Upper lobe of right lung (tissue), 1 donor: ENCODE results near the gene RTN4RL1. TPM values are rescaled to one million over a fixed set of nuclear protein-coding genes. Genes with fewer than 3 reads are reported as not detected.
A peak's percentile ranks its signal among the peaks of the same experiment; 100 is the strongest.

ENCODE experiments used
- ATAC-seq: fragments of 200-7000 bp; cut with Tn5 transposase; one replicate; pipeline ENCODE4 v1.9.1; 2020; ENCODE audit warnings: mild to moderate bottlenecking, moderate library complexity
- DNase-seq: peaks from one replicate; pipeline ENCODE4 v3.0.0-alpha.2; 2020
- H3K27ac ChIP-seq: fragments of 200-600 bp; one replicate; pipeline ENCODE4 v1.8.0; 2022
- H3K27me3 ChIP-seq: fragments of 200-600 bp; one replicate; pipeline ENCODE4 v1.8.0; 2022; ENCODE audit warnings: mild to moderate bottlenecking
- H3K36me3 ChIP-seq: fragments of 200-600 bp; one replicate; pipeline ENCODE4 v1.8.0; 2022
- H3K4me1 ChIP-seq: fragments of 200-600 bp; one replicate; pipeline ENCODE4 v1.8.0; 2022
- H3K4me3 ChIP-seq: fragments of 200-600 bp; one replicate; pipeline ENCODE4 v1.8.0; 2022; ENCODE audit warnings: mild to moderate bottlenecking
- H3K9me3 ChIP-seq: fragments of 200-600 bp; one replicate; pipeline ENCODE4 v1.8.0; 2022
- CTCF ChIP-seq: fragments of 200-600 bp; IDR thresholded peaks from one replicate; pipeline ENCODE4 v1.8.0; 2022; ENCODE audit warnings: antibody characterized with exemption
- intact Hi-C: fragments of 100-400 bp; cut with DNase I; formaldehyde crosslinking; loops from one replicate; pipeline ENCODE4 v1.11.0; 2022
- total RNA-seq: library from RNA; stranded (reverse); fragmentation: NEBNext Ultra II Directional; extraction: Animal tissue kit (Norgen Biotek cat#: 25700); gene quantifications from one replicate; pipeline ENCODE4 v1.2.1, GENCODE V29; 2021
- donor health status: DM: no; HTN: yes; CAD: no; lungs with severe emphysema.

Gene RTN4RL1
- total RNA-seq, 1 donor from 2014 or later, result 4.3 TPM

DNA sequence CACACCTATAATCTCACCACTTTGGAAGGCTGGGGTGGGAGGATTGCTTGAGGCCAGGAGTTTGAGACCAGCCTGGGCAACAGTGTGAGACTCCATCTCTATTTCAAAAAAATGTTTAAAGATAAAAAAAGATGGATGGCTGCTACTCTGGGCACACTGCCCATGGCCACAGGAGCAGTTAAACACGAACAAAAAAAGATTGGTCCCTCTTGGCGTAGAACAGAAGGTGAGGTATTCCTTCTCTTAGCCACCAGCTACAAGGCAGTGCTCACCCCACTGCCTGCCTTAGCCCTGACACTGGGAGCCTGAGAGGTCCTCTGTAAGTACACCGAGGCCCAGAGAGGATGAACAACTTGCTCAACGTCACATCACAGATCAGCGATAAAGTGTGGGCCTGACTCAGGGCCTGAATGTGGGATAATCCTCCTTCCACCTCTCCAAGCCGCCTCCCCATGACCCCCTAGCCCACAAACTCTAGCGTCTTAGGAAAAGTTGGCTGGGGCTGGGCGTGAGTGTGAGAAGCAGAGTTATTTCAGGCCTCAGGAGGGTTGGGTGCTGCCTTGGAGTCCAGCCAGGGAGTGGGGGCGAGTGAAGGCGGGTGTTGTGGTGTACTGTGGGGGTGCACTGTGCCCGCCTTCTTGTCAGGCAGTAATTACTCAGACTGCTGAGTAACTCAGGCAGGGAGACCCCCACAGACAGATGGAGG lies 2.5 kb upstream of the RTN4RL1 start:
- no peak for ATAC-seq
- intact Hi-C loops, result loop anchor here (5.0 kb wide), 1 partner anchor 120 kb away; no protein-coding TSS in a partner anchor
- Histone ChIP-seq H3K4me1 (peaks cover 37% of the 10 kb centered on the region), H3K4me3 (no peak overlapping the region), H3K36me3 (no peaks in the 10 kb centered on the region), H3K27me3 (peaks cover 46% of the 10 kb centered on the region), H3K27ac (no peak overlapping the region), H3K9me3 (no peaks in the 10 kb centered on the region)
- DNase-seq, result no peak
- no peak for TF ChIP-seq CTCF

DNA sequence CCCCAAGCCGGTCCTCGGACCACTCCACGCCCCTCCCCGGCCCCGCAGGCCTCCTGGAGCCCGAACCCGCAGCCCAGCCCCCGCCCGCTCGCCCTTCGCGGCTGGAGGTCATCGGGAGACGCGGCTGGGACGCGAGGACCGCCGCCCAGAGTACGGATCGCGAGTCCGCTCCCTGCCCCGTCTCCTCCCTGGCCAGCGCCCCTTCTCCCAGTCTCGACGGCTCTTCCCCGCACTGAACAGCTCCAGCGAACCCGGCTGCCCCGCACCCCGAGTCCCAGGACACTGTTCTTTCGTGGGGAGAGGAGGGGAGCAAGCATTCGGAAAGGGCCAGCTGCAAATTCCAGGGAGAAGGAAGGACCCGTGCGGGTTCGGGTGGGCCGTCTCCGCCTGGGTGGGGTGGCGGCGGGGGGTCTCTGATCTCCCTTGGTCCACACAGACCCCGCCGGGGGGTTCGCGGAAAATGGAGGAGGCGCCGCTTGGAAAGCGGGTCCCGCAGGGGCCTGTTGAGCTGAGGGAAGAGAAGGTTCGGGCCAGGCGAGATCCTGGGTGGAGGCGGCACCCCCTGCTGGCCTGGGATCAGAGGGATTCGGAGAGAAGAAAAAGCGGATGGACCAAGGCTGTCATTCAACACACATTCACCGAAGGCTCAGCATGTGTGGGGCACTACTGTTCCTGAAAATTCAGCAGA lies 632 bp upstream of the RTN4RL1 start:
- TF ChIP-seq CTCF, result peak; percentile 71
- no peak overlapping the region for H3K27ac ChIP-seq
- ATAC-seq (peak; percentile 43), DNase-seq (peak; percentile 88)
- peaks cover 46% of the 10 kb centered on the region for H3K27me3 ChIP-seq
- H3K4me1 ChIP-seq, result peaks cover 36% of the 10 kb centered on the region
- H3K4me3 ChIP-seq, result peak overlapping the region; percentile 58
- no peaks in the 10 kb centered on the region for H3K36me3 ChIP-seq
- intact Hi-C loops, result loop anchor here (5.0 kb wide), 1 partner anchor 118 kb away; no protein-coding TSS in a partner anchor
- H3K9me3 ChIP-seq, result no peaks in the 10 kb centered on the region

DNA sequence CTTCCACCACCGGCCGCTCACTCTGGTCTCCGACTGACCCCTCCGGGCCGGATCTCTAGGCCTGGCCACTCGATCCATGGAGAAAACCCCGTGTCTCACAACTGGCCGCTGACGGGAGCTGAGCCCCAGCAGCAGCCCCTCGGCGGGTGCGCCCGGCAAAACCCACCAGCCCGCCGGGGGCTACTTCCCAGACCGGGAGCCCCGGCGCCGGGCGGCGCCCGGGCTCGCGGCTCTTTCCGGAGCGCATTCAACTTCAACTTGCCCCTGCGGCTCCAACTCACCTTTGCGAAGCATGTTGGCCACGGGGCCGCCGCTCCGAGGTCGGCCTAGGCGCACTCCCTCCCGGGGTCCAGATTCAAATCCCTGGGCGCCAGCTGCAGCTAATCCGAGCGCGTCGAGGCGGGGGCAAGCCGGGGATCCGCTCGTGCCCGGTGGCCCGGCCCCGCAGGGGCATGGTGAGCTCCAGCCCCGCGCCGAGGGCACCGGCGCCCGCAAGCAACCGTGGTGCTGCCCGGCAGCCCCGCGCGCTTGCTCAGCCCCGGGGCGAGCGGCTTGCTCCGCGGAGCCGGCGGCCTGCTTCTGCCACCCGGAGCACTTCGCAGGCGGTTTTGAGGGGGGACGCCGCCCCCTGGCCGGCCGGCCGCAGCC lies 438 bp downstream of the RTN4RL1 start:
- peak overlapping the region; percentile 51 for H3K27ac ChIP-seq
- H3K4me1 ChIP-seq, result peaks cover 34% of the 10 kb centered on the region
- H3K9me3 ChIP-seq, result no peaks in the 10 kb centered on the region
- peaks cover 46% of the 10 kb centered on the region for H3K27me3 ChIP-seq
- no peak for TF ChIP-seq CTCF
- intact Hi-C loops, result loop anchor here (5.0 kb wide), 1 partner anchor 117 kb away; no protein-coding TSS in a partner anchor
- H3K36me3 ChIP-seq, result no peaks in the 10 kb centered on the region
- H3K4me3 ChIP-seq, result peak overlapping the region; percentile 58
- DNase-seq (peak; percentile 71), ATAC-seq (peak; percentile 1)

GRCh38 chr17:2023692-2024571 lies 1.2 kb downstream of the RTN4RL1 start:
- H3K4me3 ChIP-seq, result peak overlapping the region; percentile 58
- ATAC-seq, result peak; percentile 51
- peaks cover 34% of the 10 kb centered on the region for H3K4me1 ChIP-seq
- no peaks in the 10 kb centered on the region for H3K36me3 ChIP-seq
- intact Hi-C loops, result no loop called here
- no peak for TF ChIP-seq CTCF
- peak; percentile 84 for DNase-seq
- no peaks in the 10 kb centered on the region for H3K9me3 ChIP-seq
- peaks cover 46% of the 10 kb centered on the region for H3K27me3 ChIP-seq
- peak overlapping the region; percentile 51 for H3K27ac ChIP-seq

- no peak for DNase-seq
Measured at GRCh38 chr17:2023256-2023655, 1.9 kb downstream of the RTN4RL1 start.

More at GRCh38 chr17:2023256-2023655, 1.9 kb downstream of the RTN4RL1 start:
- Histone ChIP-seq H3K4me1 (peaks cover 34% of the 10 kb centered on the region), H3K9me3 (no peaks in the 10 kb centered on the region), H3K4me3 (no peak overlapping the region), H3K36me3 (no peaks in the 10 kb centered on the region), H3K27ac (no peak overlapping the region), H3K27me3 (peaks cover 40% of the 10 kb centered on the region)
- ATAC-seq, result no peak
- no peak for TF ChIP-seq CTCF
- intact Hi-C loops, result no loop called here
